Raji (cell line): ENCODE data around the gene DNAJC8.

ENCODE experiments used
- POLR2A ChIP-seq: IDR thresholded peaks from 2 replicates; pipeline ENCODE4 v1.6.1; 2011; ENCODE audit warnings: low read depth, low read length, control low read depth; ENCODE audit not compliant: insufficient read depth

DNAJC8 gene

DNA sequence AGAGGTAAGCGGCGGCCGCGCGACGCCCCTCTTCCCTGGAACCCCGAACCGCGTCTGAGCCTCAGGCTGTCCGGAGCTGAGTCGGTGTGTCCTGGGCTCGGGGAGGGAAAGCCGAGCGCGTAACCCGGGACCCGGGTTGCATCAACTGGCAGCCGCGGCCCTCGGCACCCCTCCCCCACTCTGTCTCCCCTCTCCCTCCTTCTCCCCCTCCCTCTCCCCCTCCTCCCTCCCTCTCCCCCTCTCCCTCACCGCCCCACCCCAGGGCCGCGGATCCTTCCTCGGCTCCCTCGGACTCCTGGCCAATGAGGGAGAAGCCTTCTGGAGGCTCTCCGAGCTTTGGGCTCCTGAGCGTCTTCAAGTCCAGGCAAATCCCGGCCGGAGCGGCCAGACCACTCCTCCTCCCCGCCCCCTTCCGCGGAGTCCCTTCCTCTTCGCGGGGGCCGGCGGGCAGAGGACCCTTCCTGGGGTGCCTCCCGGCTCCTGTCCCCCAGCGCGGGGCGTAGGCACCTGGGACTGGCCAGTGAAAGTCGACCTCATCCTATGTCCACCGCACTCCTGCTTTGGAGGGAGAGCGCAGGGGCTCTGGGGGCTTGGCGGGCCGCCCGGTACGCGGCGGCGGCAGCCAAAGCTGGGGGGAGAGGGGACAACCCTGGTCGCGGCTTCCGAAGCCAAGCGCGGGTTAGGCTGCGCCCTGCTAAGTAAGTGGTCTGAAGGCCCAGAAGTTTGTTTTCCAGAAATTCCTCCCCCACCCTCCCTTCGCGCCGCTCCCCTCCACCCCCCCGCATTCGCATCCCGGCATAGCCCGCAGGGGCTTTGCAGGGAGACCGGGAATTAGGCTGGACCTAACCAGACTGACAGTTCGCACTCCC is 27.3 kb upstream of the DNAJC8 start:
- TF ChIP-seq POLR2A: no peak

DNA sequence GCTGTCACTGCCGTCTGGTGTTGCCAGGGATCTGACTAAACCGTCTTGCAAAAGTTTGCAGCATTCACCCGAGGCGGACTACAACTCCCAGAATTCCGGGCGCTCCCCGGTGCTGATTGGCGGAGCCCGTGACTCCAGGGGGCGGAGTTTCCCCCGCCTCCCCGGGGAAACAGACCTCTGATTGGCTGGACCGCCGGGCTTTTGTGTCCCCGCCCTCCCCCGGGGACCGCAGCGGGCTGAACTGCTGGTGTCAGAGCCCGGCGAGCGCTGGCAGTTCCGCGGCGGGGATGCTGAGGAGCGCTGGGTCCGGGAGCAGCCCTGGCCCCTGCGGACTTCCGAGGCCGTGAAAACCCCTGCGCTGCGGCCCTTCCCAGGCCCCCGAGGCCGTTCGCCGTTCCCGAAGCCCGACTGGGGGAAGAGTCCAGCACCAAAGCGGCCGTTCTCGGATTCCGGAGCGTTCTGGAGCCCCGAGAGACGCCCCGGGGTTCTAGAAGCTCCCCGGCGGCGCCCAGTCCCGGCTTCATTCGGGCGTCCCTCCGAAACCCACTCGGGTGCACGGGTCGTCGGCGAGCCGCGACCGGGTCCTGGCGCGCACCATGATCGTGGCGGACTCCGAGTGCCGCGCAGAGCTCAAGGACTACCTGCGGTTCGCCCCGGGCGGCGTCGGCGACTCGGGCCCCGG is 26.6 kb upstream of the DNAJC8 start, which contains the start of gene SESN2:
SESN2 (plus strand) TSS at position 267 of the 682 bp plus-strand sequence; CDS start at position 597, 330 bp downstream.
- peak; percentile 98 for TF ChIP-seq POLR2A

DNA sequence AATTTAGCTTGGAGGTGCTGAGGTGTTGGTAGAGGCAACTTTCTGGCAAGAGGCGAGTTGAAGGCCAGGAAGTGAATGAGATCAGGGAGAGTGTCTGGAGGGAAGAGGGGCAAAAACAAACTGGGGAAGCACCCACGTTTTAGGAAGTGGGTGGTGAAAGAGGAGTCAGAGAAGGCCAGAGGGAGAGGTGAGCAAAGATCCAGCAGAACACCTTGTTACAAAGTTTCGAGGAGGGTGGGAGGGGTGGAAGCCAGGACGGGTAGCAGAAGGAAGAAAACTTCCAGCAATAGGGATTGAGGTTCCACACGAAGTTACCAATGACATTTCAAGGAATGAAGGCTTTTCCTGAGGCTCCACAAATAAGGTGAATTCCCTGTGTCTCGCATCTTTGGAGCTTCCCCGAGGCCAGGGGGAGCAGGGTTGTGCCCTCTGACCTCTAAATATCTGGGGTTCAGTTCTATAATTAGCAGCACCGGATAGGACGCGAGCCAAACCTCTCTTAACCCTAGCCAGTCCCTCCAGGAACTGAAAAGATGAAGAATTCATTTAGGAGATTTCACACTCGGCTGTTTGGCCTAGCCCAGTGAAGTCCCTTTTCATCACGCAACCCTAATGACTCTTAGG is 25.9 kb upstream of the DNAJC8 start:
- no peak for TF ChIP-seq POLR2A

DNA sequence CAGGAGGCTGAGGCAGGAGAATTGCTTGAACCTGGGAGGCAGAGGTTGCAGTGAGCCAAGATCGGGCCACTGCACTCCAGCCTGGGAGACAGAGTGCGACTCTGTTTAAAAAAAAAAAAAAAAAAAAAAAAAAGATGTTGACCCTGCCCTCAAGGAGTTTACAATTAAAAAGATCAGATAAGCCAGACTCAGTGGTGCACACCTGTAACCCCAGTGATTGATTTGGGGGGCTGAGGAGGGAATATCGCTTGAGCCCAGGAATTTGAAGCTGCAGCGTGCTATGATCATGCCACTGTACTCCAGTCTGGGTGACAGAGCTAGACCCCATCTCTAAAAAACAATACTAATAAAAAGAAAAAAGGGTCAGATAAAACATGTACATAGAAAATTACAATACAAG is 24.9 kb upstream of the DNAJC8 start:
- no peak for TF ChIP-seq POLR2A

DNA sequence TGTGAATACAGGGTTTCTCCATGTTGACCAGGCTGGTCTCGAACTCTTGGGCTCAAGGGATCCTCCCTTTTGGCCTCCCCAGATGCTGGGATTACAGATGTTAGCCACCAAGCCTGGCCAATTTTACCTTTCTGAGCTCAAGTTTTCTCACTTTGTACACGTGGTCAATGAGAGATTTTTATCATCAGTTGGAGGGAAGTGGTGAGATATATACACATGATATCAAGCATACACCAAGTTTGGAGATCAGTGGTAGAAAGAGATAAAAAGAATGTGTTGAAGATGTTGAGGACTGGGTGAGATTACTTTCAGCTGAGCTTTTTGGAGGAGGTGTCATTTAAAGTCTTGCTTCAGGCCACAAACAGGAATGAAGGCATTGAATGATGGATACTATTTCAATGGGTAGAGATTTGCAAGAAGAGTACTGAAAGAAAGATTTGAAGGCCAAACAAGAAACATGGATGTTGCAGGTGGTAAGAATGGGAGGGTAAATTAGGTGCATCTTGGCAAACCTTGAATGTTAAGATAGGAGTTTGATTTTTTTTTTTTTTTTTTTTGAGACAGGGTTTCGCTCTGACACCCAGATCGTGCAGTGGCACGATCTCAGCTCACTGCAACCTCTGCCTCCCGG is 23.5 kb upstream of the DNAJC8 start:
- TF ChIP-seq POLR2A: no peak

DNA sequence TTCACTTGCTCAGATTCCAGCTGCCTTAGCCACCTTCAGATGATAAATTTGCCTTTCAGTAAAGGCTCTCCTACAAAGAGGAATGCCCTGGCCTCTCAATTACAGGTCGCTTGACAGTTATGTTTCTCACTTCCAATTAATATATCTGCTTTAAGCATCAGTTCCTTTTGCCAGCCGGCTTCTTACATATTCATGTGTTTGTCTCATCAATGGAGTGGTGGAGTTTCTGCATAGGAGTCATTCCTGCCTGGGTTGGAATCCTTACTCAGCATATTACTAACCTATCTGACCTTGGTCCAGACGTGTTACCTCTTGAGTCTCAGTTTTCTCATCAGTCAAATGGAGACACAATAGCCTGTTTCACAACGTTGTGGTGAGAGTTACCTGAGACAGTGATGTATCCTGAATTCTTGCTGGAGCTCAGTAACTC is 17.1 kb upstream of the DNAJC8 start:
- TF ChIP-seq POLR2A: no peak

DNA sequence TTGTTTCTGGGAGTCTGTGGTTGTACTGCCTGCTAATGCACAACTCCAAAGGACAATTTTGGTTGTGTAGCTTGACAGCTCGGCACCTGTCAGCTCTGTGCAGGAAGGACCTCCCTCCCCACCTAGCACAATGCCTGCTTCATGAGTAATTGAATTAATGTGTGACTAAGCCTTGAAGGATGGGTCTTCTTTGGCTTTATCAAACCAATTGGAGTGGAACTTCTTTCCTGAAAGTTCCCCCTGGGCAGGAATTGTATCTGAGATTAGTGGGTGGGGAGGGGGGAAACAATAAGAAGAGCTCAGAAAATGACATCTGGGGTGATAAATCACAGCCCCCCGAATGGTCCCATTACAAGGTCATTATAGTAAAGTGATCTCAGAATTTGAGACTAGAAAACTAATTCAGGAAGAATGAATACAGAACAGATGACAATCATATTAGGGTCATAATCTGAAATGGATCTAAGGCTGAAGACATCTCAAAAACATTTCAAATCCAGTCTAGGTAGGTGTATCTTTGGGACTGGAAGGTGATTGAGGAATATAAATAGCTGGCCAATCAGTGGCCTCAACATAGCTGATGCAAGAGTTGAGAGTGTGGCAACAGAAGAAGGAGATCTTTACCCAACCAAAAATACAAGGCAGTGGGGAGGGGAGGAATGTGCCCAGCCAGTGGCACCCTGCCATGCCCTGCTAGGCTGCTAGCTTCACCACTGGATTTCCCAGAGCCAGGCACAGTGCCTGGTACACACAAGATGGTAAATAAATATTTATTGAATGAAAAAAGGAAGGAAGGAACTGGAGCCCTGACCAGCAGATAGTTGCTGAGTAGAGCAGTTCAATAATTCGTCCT is 16.4 kb upstream of the DNAJC8 start:
- peak; percentile 88 for TF ChIP-seq POLR2A

DNA sequence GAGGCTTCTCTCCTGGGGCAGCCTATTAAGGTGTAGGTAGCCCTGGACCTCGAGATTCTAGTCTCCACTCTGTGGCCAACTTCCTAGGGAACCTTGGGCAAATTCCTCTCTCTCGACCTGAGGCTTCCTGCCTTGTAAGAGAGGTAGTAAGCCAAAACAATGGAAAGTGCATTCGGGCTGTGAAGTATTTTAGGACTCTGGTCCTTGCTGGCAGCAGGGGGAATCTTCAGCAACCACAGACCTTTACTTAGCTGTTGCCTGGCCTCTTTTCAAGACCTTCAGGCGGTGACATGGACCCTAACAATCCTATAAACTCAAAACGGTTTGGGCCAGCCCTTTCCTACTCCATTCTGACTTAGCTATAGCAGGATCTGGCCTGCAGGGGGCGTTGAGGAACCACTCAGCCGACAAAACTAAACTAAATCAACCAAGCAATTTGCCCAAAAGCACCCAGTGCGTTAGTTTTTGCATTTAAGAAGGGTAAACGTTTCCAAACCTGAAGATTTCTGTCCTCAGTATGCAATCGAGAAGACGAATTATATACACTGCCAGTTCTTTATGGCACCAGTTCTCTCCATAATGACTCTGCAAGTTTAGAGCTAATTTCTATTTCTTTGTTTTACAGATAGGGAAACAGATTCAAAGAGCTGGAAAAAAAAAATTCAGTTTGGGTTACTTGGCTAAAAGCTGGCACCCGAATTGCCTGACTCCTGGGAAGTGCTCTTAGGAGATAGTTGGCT is 15.6 kb upstream of the DNAJC8 start:
- TF ChIP-seq POLR2A: 0 out of 2 replicates have a peak, but pooled peaks have one; percentile 22

DNA sequence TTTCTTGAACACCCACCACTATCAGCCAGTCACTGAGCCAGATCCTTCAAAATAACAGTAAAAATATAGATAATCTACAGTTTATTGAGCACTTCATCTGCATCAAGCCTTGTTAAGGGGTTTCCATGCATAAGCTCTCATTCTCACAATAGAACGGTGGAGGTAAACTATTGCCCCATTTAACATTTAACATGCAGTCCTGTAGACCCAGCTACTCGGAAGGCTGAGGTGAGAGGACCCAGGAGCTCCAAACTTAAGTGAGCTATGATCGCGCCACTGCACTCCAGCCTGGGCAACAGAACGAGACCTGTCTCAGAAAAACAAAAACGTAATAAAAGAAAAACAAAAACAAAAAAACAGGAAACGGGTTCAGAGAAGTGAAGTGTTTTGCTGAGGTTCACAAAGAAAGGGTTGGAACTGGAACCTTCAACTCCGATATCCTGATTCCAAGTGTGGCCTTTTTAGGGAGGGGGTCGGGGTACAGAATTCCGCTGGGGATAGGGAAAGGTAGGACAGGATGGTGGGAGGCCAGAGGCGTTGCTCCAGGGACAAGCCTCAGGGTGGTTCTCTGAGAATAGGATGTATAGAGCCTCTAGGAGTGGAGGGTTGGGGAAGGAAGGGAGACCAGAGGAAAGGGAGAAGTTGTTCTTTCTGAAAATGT is 14.9 kb upstream of the DNAJC8 start:
- no peak for TF ChIP-seq POLR2A

DNA sequence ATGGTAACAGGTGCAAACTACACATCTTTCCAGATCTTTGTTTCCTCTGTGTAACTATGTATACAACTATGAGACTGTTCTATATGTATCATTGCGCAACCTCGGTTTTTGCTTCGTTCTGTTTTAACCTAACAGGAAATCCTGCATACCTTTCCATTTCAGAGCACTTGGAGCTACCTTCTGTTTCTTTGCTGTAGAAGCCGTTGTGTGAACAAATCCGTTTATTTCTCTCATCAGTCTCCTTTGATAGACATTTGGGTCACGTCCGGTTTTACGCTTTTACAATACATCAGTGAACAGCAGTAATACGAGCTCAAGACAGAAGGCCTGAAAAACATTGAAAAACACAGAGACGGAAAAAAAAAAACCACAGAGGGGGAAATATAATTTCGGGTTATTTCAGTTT is 13.6 kb upstream of the DNAJC8 start:
- peak; percentile 53 for TF ChIP-seq POLR2A

DNA sequence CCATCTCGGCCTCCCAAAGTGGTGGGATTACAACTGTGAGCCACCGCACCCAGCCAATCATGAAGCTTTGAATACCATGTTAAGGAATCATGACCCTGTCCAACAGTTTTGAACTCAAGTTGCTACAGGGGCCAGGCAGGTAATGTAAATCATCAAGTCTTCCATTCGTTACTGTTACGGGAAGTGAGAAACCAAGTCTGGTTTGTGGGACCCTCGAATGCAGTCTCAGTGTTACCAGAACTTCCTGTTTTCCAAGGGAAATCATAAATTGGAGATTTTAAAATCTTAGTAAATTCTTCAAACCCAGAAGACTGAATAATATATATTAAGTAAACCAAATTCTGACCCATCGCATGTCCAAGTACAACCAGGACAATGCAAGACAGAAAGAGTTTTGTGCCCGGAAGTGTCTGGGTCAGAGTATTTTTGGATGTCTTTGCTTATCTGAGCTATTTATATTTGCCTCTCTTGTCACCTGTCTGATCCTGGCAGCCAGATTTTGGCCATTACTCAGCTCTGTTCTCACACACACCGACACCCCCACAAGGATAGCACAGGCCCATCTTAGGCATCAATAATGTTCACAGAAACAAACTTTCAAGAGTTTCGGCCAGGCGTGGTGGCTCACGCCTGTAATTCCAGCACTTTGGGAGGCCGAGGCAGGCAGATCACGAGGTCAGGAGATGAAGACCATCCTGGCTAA is 11.9 kb upstream of the DNAJC8 start:
- TF ChIP-seq POLR2A: no peak

DNA sequence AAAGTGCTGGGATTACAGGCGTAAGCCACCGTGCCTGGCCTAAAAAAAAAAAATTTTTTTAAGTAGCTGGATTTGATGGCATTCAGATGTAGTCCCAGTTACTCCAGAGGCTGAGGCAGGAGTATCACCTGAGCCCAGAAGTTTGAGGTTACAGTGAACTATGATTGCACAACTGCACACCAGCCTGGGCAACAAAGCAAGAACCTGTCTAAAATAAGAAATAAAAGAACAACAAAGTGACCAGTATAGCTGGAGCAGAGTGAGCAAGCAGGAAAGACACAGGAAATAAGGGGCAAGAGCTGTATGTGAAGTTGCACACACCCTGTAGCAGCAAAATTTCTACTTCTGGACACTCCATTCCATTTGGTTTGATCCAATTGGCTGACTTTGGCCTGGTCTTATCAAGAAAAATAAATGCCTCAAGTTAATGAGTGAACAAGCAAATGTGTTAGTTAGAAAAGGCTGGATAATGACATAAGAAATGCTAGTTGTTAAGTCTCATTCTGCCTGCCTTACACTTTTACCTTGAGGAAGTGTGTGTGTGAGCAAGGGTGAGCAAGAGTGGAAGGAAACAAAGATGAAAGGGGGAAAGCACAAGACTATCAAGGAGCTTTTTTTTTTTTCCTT is 11.0 kb upstream of the DNAJC8 start:
- no peak for TF ChIP-seq POLR2A
